Measurements from ENCODE around the gene AFG1L. TPM values are rescaled to one million over a fixed set of nuclear protein-coding genes. Genes with fewer than 3 reads are reported as not detected.

Gene AFG1L
- total RNA-seq, 1 donor, result 4.0 TPM

DNA sequence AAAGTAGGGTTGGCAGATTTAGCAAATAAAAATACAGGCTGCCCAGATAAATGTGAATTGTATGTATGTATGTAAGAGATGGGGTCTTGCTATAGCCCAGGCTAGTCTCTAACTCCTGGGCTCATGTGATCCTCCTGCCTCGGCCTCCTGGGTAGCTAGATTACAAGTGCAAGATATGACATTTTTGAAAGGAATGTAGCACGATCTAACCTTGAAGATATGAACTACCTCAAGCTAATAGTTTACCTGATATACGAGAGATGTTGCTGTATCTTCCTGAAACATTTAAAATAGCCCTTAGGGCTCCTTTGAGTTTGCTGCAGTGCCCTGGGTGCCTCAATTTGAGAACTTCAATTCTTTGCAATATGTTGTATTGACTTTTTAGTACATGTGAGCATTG lies 42.1 kb downstream of the AFG1L start:
- H3K4me3 ChIP-seq (ENCODE audit: insufficient read depth, low read length), result no peak overlapping the region
- no peaks in the 10 kb centered on the region for H3K9me3 ChIP-seq (ENCODE audit: low read depth, low read length)
- DNase-seq (ENCODE audit: insufficient read length, low spot score, missing footprints), result no peak
- no peaks in the 10 kb centered on the region for H3K27me3 ChIP-seq (ENCODE audit: insufficient read depth, low read length)
- no peaks in the 10 kb centered on the region for H4K20me1 ChIP-seq (ENCODE audit: insufficient read depth, low read length)
- H3K4me1 ChIP-seq (ENCODE audit: insufficient read depth, low read length), result peaks cover 10% of the 10 kb centered on the region
- no peaks in the 10 kb centered on the region for H3K79me2 ChIP-seq (ENCODE audit: insufficient read depth, low read length)
- H3K36me3 ChIP-seq (ENCODE audit: insufficient read depth, low read length), result no peaks in the 10 kb centered on the region
- TF ChIP-seq, protein P1, sequence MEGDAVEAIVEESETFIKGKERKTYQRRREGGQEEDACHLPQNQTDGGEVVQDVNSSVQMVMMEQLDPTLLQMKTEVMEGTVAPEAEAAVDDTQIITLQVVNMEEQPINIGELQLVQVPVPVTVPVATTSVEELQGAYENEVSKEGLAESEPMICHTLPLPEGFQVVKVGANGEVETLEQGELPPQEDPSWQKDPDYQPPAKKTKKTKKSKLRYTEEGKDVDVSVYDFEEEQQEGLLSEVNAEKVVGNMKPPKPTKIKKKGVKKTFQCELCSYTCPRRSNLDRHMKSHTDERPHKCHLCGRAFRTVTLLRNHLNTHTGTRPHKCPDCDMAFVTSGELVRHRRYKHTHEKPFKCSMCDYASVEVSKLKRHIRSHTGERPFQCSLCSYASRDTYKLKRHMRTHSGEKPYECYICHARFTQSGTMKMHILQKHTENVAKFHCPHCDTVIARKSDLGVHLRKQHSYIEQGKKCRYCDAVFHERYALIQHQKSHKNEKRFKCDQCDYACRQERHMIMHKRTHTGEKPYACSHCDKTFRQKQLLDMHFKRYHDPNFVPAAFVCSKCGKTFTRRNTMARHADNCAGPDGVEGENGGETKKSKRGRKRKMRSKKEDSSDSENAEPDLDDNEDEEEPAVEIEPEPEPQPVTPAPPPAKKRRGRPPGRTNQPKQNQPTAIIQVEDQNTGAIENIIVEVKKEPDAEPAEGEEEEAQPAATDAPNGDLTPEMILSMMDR (IDR thresholded peaks at IDR 0.05; ENCODE audit: extremely low read depth, low read depth, low read length), result no peak
- no peak overlapping the region for H3K4me2 ChIP-seq (ENCODE audit: insufficient read depth, low read length)
- H2AFZ ChIP-seq (ENCODE audit: low read length), result no peak overlapping the region
- no peak overlapping the region for H3K27ac ChIP-seq (ENCODE audit: low read depth, low read length)

DNA sequence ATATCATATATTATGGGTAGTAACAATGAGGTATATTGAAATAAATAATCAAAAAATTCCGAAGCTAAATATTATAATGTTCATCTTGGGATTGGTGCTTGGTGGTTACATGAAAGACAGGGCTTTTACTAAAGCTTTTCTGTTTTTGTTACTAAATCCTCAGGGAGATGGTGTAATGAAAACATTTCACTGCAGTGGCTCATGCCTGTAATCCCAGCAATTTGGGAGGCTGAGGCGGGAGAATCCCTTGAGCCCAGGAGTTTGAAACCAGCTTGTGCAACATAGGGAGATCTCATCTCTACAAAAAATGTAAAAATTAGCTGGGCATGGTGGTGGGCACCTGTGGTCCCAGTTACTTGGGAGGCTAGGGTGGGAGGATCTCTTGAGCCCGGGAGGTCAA lies 42.9 kb downstream of the AFG1L start:
- H3K9me3 ChIP-seq (ENCODE audit: low read depth, low read length), result no peaks in the 10 kb centered on the region
- no peak overlapping the region for H3K4me3 ChIP-seq (ENCODE audit: insufficient read depth, low read length)
- H3K36me3 ChIP-seq (ENCODE audit: insufficient read depth, low read length), result no peaks in the 10 kb centered on the region
- TF ChIP-seq, protein P1 (IDR thresholded peaks at IDR 0.05; ENCODE audit: extremely low read depth, low read depth, low read length), result no peak
- H3K27me3 ChIP-seq (ENCODE audit: insufficient read depth, low read length), result no peaks in the 10 kb centered on the region
- no peak overlapping the region for H3K4me2 ChIP-seq (ENCODE audit: insufficient read depth, low read length)
- no peak overlapping the region for H3K27ac ChIP-seq (ENCODE audit: low read depth, low read length)
- H3K79me2 ChIP-seq (ENCODE audit: insufficient read depth, low read length), result no peaks in the 10 kb centered on the region
- no peak overlapping the region for H2AFZ ChIP-seq (ENCODE audit: low read length)
- H4K20me1 ChIP-seq (ENCODE audit: insufficient read depth, low read length), result no peaks in the 10 kb centered on the region
- peak; percentile 81 for DNase-seq (ENCODE audit: insufficient read length, low spot score, missing footprints)
- peaks cover 10% of the 10 kb centered on the region for H3K4me1 ChIP-seq (ENCODE audit: insufficient read depth, low read length)

DNA sequence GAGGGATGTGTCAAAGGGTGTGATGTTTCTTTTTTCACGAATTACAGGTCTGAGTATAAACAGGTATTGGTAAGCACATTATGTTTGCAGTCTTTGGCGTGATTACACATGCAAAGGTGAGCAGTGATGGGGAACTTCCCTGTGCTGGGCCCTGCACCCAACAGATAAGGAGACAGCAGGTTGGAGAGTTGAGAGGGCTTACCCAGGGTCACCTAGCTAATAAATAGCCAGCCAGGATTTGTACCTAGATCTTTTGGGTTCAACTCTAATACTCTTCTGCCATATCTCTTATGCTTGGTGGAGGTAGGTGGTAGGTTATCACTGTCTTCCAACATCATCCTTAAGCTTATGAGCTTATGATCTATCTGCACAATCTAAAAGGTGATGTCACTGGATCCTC lies 46.5 kb downstream of the AFG1L start:
- H3K4me3 ChIP-seq (ENCODE audit: insufficient read depth, low read length), result no peak overlapping the region
- TF ChIP-seq, protein P1 (IDR thresholded peaks at IDR 0.05; ENCODE audit: extremely low read depth, low read depth, low read length), result no peak
- H3K36me3 ChIP-seq (ENCODE audit: insufficient read depth, low read length), result no peaks in the 10 kb centered on the region
- no peak for DNase-seq (ENCODE audit: insufficient read length, low spot score, missing footprints)
- no peaks in the 10 kb centered on the region for H3K9me3 ChIP-seq (ENCODE audit: low read depth, low read length)
- H3K27ac ChIP-seq (ENCODE audit: low read depth, low read length), result no peak overlapping the region
- no peaks in the 10 kb centered on the region for H3K27me3 ChIP-seq (ENCODE audit: insufficient read depth, low read length)
- H3K79me2 ChIP-seq (ENCODE audit: insufficient read depth, low read length), result no peaks in the 10 kb centered on the region
- H4K20me1 ChIP-seq (ENCODE audit: insufficient read depth, low read length), result no peaks in the 10 kb centered on the region
- H3K4me2 ChIP-seq (ENCODE audit: insufficient read depth, low read length), result no peak overlapping the region
- no peak overlapping the region for H2AFZ ChIP-seq (ENCODE audit: low read length)
- peaks cover 10% of the 10 kb centered on the region for H3K4me1 ChIP-seq (ENCODE audit: insufficient read depth, low read length)

DNA sequence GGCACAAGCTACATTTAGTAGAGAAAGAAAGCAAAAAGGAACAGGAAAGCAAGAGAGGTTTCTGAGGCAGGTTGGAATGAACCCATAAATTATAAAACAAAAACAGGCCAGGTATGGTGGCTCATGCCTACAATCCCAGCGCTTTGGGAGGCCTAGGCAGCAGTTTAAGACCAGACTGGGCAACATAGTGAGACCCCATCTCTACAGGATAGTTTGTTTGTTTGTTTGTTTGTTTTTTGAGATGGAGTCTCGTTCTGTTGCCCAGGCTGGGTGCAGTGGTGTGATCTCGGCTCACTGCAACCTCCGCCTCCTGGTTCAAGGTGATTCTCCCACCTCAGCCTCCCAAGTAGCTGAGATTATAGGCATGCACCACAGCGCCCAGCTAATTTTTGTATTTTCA lies 49.0 kb downstream of the AFG1L start:
- H3K9me3 ChIP-seq (ENCODE audit: low read depth, low read length), result no peaks in the 10 kb centered on the region
- no peak for DNase-seq (ENCODE audit: insufficient read length, low spot score, missing footprints)
- TF ChIP-seq, protein P1 (IDR thresholded peaks at IDR 0.05; ENCODE audit: extremely low read depth, low read depth, low read length), result no peak

More for the DNA sequence above, 49.0 kb downstream of the AFG1L start:
- Histone ChIP-seq H4K20me1 (ENCODE audit: insufficient read depth, low read length) (no peaks in the 10 kb centered on the region), H3K4me1 (ENCODE audit: insufficient read depth, low read length) (no peaks in the 10 kb centered on the region), H3K36me3 (ENCODE audit: insufficient read depth, low read length) (no peaks in the 10 kb centered on the region), H3K27me3 (ENCODE audit: insufficient read depth, low read length) (no peaks in the 10 kb centered on the region), H3K79me2 (ENCODE audit: insufficient read depth, low read length) (no peaks in the 10 kb centered on the region), H3K4me2 (ENCODE audit: insufficient read depth, low read length) (no peak overlapping the region), H3K27ac (ENCODE audit: low read depth, low read length) (no peak overlapping the region), H2AFZ (ENCODE audit: low read length) (no peak overlapping the region), H3K4me3 (ENCODE audit: insufficient read depth, low read length) (no peak overlapping the region)
